HG03378 (cell line): ENCODE results near the gene TMEM259.

Experiments
- ATAC-seq: cut with Tn5 transposase; IDR thresholded peaks from one replicate; pipeline ENCODE4 v1.9.1; 2021; ENCODE audit warnings: mild to moderate bottlenecking, moderate library complexity; ENCODE audit not compliant: unreplicated experiment

Gene TMEM259

GRCh38 chr19:1017906-1018305, 3.0 kb downstream of the TMEM259 start:
- ATAC-seq = no peak

- no peak for ATAC-seq
Measured at GRCh38 chr19:1017115-1017905, 3.6 kb downstream of the TMEM259 start.

- ATAC-seq = no peak
Measured at GRCh38 chr19:1016647-1017114, 4.2 kb downstream of the TMEM259 start.

- ATAC-seq = no peak
Measured at GRCh38 chr19:1015782-1016646, 4.9 kb downstream of the TMEM259 start.

GRCh38 chr19:1015061-1015781, 5.7 kb downstream of the TMEM259 start:
- ATAC-seq = no peak

- ATAC-seq = no peak
Measured at GRCh38 chr19:1014161-1015060, 6.5 kb downstream of the TMEM259 start.

- no peak for ATAC-seq
Measured at GRCh38 chr19:1013218-1013617, 7.7 kb downstream of the TMEM259 start.

GRCh38 chr19:1012334-1012733, 8.6 kb downstream of the TMEM259 start:
- ATAC-seq = no peak

GRCh38 chr19:1011831-1012333, 9.0 kb downstream of the TMEM259 start:
- ATAC-seq = no peak

- no peak for ATAC-seq
Measured at GRCh38 chr19:1010586-1011510, 10.1 kb downstream of the TMEM259 start.

GRCh38 chr19:1009981-1010538, 10.9 kb downstream of the TMEM259 start:
- ATAC-seq = no peak

GRCh38 chr19:1009041-1009980, 11.6 kb downstream of the TMEM259 start:
- ATAC-seq = no peak

- ATAC-seq = no peak
Measured at GRCh38 chr19:1008268-1009040, 12.5 kb downstream of the TMEM259 start.

- no peak for ATAC-seq
Measured at GRCh38 chr19:1007399-1008251, 13.3 kb downstream of the TMEM259 start.

- no peak for ATAC-seq
Measured at GRCh38 chr19:1006711-1007398, 14.1 kb downstream of the TMEM259 start.
